Endodermal cell (in vitro differentiated cells): ENCODE results near the gene PALB2. TPM values are rescaled to one million over a fixed set of nuclear protein-coding genes. Genes with fewer than 3 reads are reported as not detected.
A peak's percentile ranks its signal among the peaks of the same experiment; 100 is the strongest.

Source experiments
- DNase-seq: peaks from one replicate; pipeline ENCODE4 v3.0.0-alpha.2; 2017
- H3K27ac ChIP-seq: 2 replicates; pipeline ENCODE4 v1.5.1; 2013; ENCODE audit warnings: mild to moderate bottlenecking, low read depth, low read length, moderate library complexity
- H3K27me3 ChIP-seq: 2 replicates; pipeline ENCODE4 v1.6.1; 2013; ENCODE audit warnings: mild to moderate bottlenecking, low read length, moderate library complexity; ENCODE audit not compliant: insufficient read depth, control insufficient read depth, poor library complexity, severe bottlenecking
- H3K36me3 ChIP-seq: 2 replicates; pipeline ENCODE4 v1.7.0; 2013; ENCODE audit warnings: mild to moderate bottlenecking, low read length, moderate library complexity; ENCODE audit not compliant: control insufficient read depth, insufficient read depth
- H3K4me1 ChIP-seq: one replicate; pipeline ENCODE4 v1.7.0; 2013; ENCODE audit warnings: low read length; ENCODE audit not compliant: control insufficient read depth, insufficient read depth
- H3K4me3 ChIP-seq: 2 replicates; pipeline ENCODE4 v1.5.1; 2013; ENCODE audit warnings: mild to moderate bottlenecking, low read length, moderate library complexity
- H3K9ac ChIP-seq: 2 replicates; pipeline ENCODE4 v1.6.1; 2013; ENCODE audit warnings: mild to moderate bottlenecking, low read length, moderate library complexity; ENCODE audit not compliant: poor library complexity, severe bottlenecking; ENCODE audit errors: extremely low read depth
- H3K9me3 ChIP-seq: 2 replicates; pipeline ENCODE4 v1.6.1; 2013; ENCODE audit warnings: mild to moderate bottlenecking, low read length, moderate library complexity; ENCODE audit not compliant: control insufficient read depth
- H3K27ac Mint-ChIP-seq: 2 replicates; pipeline ENCODE4 v1.8.0; 2020; ENCODE audit warnings: mixed read lengths
- H3K27me3 Mint-ChIP-seq: 2 replicates; pipeline ENCODE4 v1.8.0; 2021; ENCODE audit warnings: mild to moderate bottlenecking, mixed read lengths; ENCODE audit not compliant: insufficient read depth
- H3K36me3 Mint-ChIP-seq: 2 replicates; pipeline ENCODE4 v1.8.0; 2020; ENCODE audit warnings: low read depth, mixed read lengths
- H3K4me1 Mint-ChIP-seq: 2 replicates; pipeline ENCODE4 v1.8.0; 2020; ENCODE audit warnings: mixed read lengths
- H3K4me3 Mint-ChIP-seq: 2 replicates; pipeline ENCODE4 v1.8.0; 2020; ENCODE audit warnings: mild to moderate bottlenecking, moderate library complexity, mixed read lengths
- H3K9me3 Mint-ChIP-seq: 2 replicates; pipeline ENCODE4 v1.8.0; 2020; ENCODE audit warnings: mild to moderate bottlenecking, mixed read lengths
- CTCF ChIP-seq: fragments of 200-600 bp; sonication (generic); conservative IDR thresholded peaks from 2 replicates; pipeline ENCODE4 v1.5.0; 2021; ENCODE audit warnings: antibody characterized with exemption, mild to moderate bottlenecking
- WGBS, 2 experiments: methylation state at CpG; one replicate each; pipeline versions ENCODE4 v1.1.5 to v1.1.7; 2013; ENCODE audit warnings: missing lambda C conversion rate in 2 of 2, mixed read lengths in 1 of 2; ENCODE audit not compliant: insufficient coverage in 1 of 2, insufficient read length in 1 of 2; 5-methylcytosine and 5-hydroxymethylcytosine counted together
- total RNA-seq, 2 donors: library from RNA; stranded (reverse); fragmentation: NEBNext Ultra II Directional in 1 of 2; extraction: Animal tissue kit (Norgen Biotek cat#: 25700) in 1 of 2; gene quantifications; 2 replicates in 1 of 2; 3 replicates in 1 of 2; pipeline ENCODE4 v1.2.1, GENCODE V29; 2021

PALB2 gene
- total RNA-seq, 2 donors from 2014 or later, result 20.0 to 24.8 TPM

DNA sequence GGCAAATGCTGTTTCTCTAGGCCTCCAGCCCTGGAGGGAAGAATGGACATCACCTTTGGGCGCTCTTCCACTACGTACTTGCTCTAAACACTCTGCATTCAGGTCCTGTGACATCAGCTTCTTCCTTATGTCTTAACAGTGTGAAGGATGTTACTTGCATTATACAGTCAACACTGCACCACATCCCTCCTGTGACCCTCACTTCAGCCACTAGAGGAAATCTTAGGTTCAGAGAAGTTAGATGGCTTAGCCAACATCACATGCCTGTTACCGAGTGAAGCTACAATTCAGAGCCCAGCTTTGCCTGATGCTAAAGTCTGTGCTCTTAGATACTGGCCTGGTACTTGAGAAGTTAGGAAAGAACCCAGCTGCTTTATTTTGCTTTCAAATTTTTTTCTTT lies 65.3 kb downstream of the PALB2 start:
- peaks cover 10% of the 10 kb centered on the region for H3K4me1 Mint-ChIP-seq
- DNase-seq, result no peak
- Histone ChIP-seq H3K27me3 (no peaks in the 10 kb centered on the region), H3K9ac (no peak overlapping the region), H3K36me3 (peaks cover 87% of the 10 kb centered on the region), H3K27ac (no peak overlapping the region), H3K9me3 (no peaks in the 10 kb centered on the region), H3K4me1 (peaks cover 4% of the 10 kb centered on the region), H3K4me3 (no peak overlapping the region)
- no peaks in the 10 kb centered on the region for H3K9me3 Mint-ChIP-seq
- WGBS, 2 experiments, result 83 to 89% methylated on average over 1 to 3 of the region's 3 CpGs
- peak; percentile 38 for TF ChIP-seq CTCF
- H3K4me3 Mint-ChIP-seq, result no peak overlapping the region
- H3K27ac Mint-ChIP-seq, result no peak overlapping the region
- no peaks in the 10 kb centered on the region for H3K27me3 Mint-ChIP-seq
- H3K36me3 Mint-ChIP-seq, result peaks cover 58% of the 10 kb centered on the region

GRCh38 chr16:23573817-23574216 lies 67.3 kb downstream of the PALB2 start:
- Mint-ChIP-seq H3K9me3 (no peaks in the 10 kb centered on the region), H3K36me3 (peaks cover 56% of the 10 kb centered on the region), H3K27me3 (no peaks in the 10 kb centered on the region), H3K27ac (no peak overlapping the region), H3K4me3 (no peak overlapping the region), H3K4me1 (peaks cover 10% of the 10 kb centered on the region)
- 88 to 90% methylated on average over 4 to 5 of the region's 5 CpGs for WGBS, 2 experiments
- TF ChIP-seq CTCF, result no peak
- no peak overlapping the region for H3K4me3 ChIP-seq
- H3K9me3 ChIP-seq, result no peaks in the 10 kb centered on the region
- H3K27ac ChIP-seq, result no peak overlapping the region
- no peak for DNase-seq
- H3K4me1 ChIP-seq, result peaks cover 4% of the 10 kb centered on the region
- peaks cover 84% of the 10 kb centered on the region for H3K36me3 ChIP-seq
- no peaks in the 10 kb centered on the region for H3K27me3 ChIP-seq
- no peak overlapping the region for H3K9ac ChIP-seq

DNA sequence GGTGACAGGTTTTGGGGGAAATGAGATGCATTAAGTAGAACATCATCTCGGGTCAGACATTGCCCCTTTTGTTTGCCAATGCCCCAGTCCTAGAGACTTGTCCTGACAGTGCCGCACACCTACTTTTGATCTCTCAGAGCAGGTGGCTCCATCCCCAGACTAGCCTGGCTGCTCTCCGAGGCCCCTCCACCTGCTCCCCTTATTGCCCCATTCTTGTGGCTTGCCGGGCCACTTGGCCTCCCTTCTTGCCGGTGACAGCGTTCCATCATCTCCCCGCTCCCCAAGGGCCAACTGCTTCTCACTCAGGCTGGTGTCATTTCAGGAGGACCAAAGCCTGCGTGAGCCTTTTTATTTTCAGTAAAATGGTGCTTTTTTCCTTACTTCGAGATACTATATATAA lies 68.7 kb downstream of the PALB2 start:
- no peak overlapping the region for H3K4me3 ChIP-seq
- no peak overlapping the region for H3K27ac ChIP-seq
- DNase-seq, result no peak
- Mint-ChIP-seq H3K4me3 (no peak overlapping the region), H3K4me1 (peaks cover 10% of the 10 kb centered on the region), H3K27ac (no peak overlapping the region), H3K9me3 (no peaks in the 10 kb centered on the region), H3K27me3 (no peaks in the 10 kb centered on the region), H3K36me3 (peaks cover 65% of the 10 kb centered on the region)
- no peak for TF ChIP-seq CTCF
- no peak overlapping the region for H3K9ac ChIP-seq
- H3K4me1 ChIP-seq, result peaks cover 4% of the 10 kb centered on the region
- no peaks in the 10 kb centered on the region for H3K9me3 ChIP-seq
- 91 to 100% methylated on average over 3 to 8 of the region's 9 CpGs for WGBS, 2 experiments
- peaks cover 83% of the 10 kb centered on the region for H3K36me3 ChIP-seq
- no peaks in the 10 kb centered on the region for H3K27me3 ChIP-seq
